DND-41 (cell line): ENCODE measurements around the gene PCDHGA6.
"Not testable (repeated sequence)": the region's sequence is repeated elsewhere in the genome, so short reads cannot be mapped to it uniquely, and the experiment has no call there.

Experiments used
- ATAC-seq: fragments of 200-7000 bp; cut with Tn5 transposase; 3 replicates; pipeline ENCODE4 v1.9.1; 2021; ENCODE audit warnings: low read depth; ENCODE audit not compliant: insufficient read depth
- DNase-seq: peaks from one replicate; pipeline ENCODE4 v3.0.0-alpha.2; 2020
- H2AFZ ChIP-seq: 2 replicates; pipeline ENCODE4 v1.6.0; 2012; ENCODE audit warnings: low read depth, low read length
- H3K27ac ChIP-seq: 2 replicates; pipeline ENCODE4 v1.5.1; 2012; ENCODE audit warnings: low read length, inconsistent platforms
- H3K27me3 ChIP-seq: fragments of 200-600 bp; sonication (generic); 2 replicates; pipeline ENCODE4 v1.6.0; 2012; ENCODE audit warnings: low read length, mild to moderate bottlenecking, inconsistent platforms; ENCODE audit not compliant: insufficient read depth, poor library complexity
- H3K36me3 ChIP-seq: 2 replicates; pipeline ENCODE4 v1.5.1; 2012; ENCODE audit warnings: low read length, inconsistent platforms; ENCODE audit not compliant: insufficient read depth
- H3K4me1 ChIP-seq: 2 replicates; pipeline ENCODE4 v1.5.1; 2012; ENCODE audit warnings: mild to moderate bottlenecking, low read length; ENCODE audit not compliant: insufficient read depth
- H3K4me2 ChIP-seq: 2 replicates; pipeline ENCODE4 v1.6.0; 2012; ENCODE audit warnings: mild to moderate bottlenecking, moderate library complexity, low read length, inconsistent platforms; ENCODE audit not compliant: insufficient read depth
- H3K4me3 ChIP-seq, 2 experiments: fragments of 200-600 bp in 1 of 2; shearing (Covaris generic) in 1 of 2; 2 replicates each; pipeline ENCODE4 v1.5.1; 2012 to 2016; ENCODE audit warnings: inconsistent platforms in 2 of 2, low read length in 2 of 2, mild to moderate bottlenecking in 2 of 2, low read depth in 1 of 2, moderate library complexity in 1 of 2
- H3K79me2 ChIP-seq: 2 replicates; pipeline ENCODE4 v1.6.0; 2012; ENCODE audit warnings: low read length, inconsistent platforms; ENCODE audit not compliant: insufficient read depth
- H3K9ac ChIP-seq: 2 replicates; pipeline ENCODE4 v1.6.0; 2012; ENCODE audit warnings: low read depth, mild to moderate bottlenecking, inconsistent platforms, low read length, moderate library complexity
- H3K9me3 ChIP-seq: 2 replicates; pipeline ENCODE4 v1.5.1; 2012; ENCODE audit warnings: low read length, moderate library complexity, mild to moderate bottlenecking, inconsistent platforms; ENCODE audit not compliant: insufficient read depth, severe bottlenecking
- H4K20me1 ChIP-seq: 2 replicates; pipeline ENCODE4 v1.6.0; 2012; ENCODE audit warnings: low read length; ENCODE audit not compliant: insufficient read depth
- CTCF ChIP-seq: IDR thresholded peaks from 2 replicates; pipeline ENCODE4 v1.5.1; 2012; ENCODE audit warnings: borderline replicate concordance, low read length, moderate library complexity, mild to moderate bottlenecking; ENCODE audit not compliant: poor library complexity, severe bottlenecking; ENCODE audit errors: extremely low read depth
- EZH2 ChIP-seq: IDR thresholded peaks from 3 replicates; pipeline ENCODE4 v1.6.1; 2012; ENCODE audit warnings: borderline replicate concordance, low read depth, mild to moderate bottlenecking, moderate library complexity, low read length, inconsistent platforms; ENCODE audit not compliant: severe bottlenecking

PCDHGA6 gene

DNA sequence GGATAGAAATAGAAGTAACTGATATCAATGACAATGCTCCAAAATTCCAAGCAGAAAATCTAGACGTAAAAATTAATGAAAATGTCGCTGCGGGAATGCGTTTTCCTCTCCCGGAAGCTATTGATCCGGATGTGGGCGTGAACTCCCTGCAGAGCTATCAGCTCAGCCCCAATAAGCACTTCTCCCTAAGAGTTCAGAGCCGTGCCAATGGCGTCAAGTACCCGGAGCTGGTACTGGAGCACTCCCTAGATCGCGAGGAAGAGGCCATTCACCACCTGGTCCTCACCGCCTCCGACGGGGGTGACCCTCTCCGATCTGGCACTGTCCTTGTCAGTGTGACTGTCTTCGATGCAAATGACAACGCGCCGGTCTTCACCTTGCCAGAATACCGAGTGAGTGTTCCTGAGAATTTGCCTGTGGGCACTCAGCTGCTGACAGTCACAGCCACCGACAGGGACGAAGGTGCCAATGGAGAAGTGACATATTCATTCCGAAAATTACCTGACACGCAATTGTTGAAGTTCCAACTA, 39.9 kb downstream of the PCDHGA6 start:
- TF ChIP-seq EZH2 (no peak), CTCF (no peak)
- no peaks in the 10 kb centered on the region for H3K4me1 ChIP-seq
- H3K4me3 ChIP-seq, result no peak overlapping the region
- no peaks in the 10 kb centered on the region for H3K79me2 ChIP-seq
- H3K9me3 ChIP-seq, result no peaks in the 10 kb centered on the region
- no peaks in the 10 kb centered on the region for H3K36me3 ChIP-seq
- DNase-seq, result no peak
- no peak overlapping the region for H3K4me2 ChIP-seq
- H3K27ac ChIP-seq, result no peak overlapping the region
- ATAC-seq, result no peak
- H3K9ac ChIP-seq, result no peak overlapping the region
- no peaks in the 10 kb centered on the region for H4K20me1 ChIP-seq
- no peak overlapping the region for H2AFZ ChIP-seq
- H3K27me3 ChIP-seq, result no peaks in the 10 kb centered on the region

DNA sequence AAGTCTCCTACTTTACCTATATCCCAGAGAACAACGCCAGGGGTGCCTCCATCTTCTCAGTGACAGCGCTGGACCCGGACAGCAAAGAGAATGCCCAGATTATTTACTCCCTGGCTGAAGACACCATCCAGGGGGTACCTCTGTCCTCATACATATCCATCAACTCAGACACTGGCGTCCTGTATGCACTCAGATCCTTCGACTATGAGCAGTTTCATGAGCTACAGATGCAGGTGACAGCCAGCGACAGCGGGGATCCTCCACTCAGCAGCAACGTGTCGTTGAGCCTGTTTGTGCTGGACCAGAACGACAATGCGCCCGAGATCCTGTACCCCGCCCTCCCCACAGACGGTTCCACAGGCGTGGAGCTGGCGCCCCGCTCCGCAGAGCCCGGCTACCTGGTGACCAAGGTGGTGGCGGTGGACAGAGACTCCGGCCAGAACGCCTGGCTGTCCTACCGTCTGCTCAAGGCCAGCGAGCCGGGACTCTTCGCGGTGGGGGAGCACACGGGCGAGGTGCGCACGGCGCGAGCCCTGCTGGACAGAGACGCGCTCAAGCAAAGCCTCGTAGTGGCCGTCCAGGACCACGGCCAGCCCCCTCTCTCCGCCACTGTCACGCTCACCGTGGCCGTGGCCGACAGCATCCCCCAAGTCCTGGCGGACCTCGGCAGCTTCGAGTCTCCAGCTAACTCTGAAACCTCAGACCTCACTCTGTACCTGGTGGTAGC, 41.0 kb downstream of the PCDHGA6 start:
- not testable (repeated sequence) for H3K4me3 ChIP-seq, H2AFZ ChIP-seq, H3K27ac ChIP-seq, H3K36me3 ChIP-seq, H3K4me2 ChIP-seq, ATAC-seq, H3K4me1 ChIP-seq, H4K20me1 ChIP-seq, H3K79me2 ChIP-seq, DNase-seq, H3K9ac ChIP-seq, H3K9me3 ChIP-seq, H3K27me3 ChIP-seq

- not testable (repeated sequence) for H3K4me3 ChIP-seq, H3K27me3 ChIP-seq, ATAC-seq, H3K4me2 ChIP-seq, H3K4me1 ChIP-seq, H3K36me3 ChIP-seq, DNase-seq, H3K79me2 ChIP-seq, H3K9ac ChIP-seq, H2AFZ ChIP-seq, H4K20me1 ChIP-seq, H3K27ac ChIP-seq, H3K9me3 ChIP-seq
Observed at GRCh38 chr5:141415275-141415618, 41.6 kb downstream of the PCDHGA6 start.

DNA sequence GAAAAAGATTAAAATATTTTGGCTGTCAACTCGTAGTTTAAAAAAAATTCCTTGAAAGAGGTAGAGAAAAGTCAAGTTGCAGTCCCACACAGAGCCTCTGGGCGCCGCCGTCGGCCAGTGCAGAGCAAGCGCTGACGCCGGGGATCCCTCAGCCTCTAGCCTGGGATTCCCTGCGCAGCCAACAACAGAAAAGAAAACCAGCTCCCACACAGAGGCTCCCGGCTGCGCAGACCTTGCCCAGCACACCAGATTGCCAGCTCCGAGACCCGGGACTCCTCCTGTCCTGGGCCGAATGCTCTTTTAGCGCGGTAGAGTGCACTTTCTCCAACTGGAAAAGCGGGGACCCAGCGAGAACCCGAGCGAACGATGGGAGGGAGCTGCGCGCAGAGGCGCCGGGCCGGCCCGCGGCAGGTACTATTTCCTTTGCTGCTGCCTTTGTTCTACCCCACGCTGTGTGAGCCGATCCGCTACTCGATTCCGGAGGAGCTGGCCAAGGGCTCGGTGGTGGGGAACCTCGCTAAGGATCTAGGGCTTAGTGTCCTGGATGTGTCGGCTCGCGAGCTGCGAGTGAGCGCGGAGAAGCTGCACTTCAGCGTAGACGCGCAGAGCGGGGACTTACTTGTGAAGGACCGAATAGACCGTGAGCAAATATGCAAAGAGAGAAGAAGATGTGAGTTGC, 43.9 kb downstream of the PCDHGA6 start, which contains the start of gene PCDHGB7:
PCDHGB7 (plus strand) TSS at position 184 of the 679 bp plus-strand sequence; CDS start at position 367, 183 bp downstream.
- H3K27ac ChIP-seq, H3K79me2 ChIP-seq, H3K9me3 ChIP-seq, H3K27me3 ChIP-seq, H4K20me1 ChIP-seq, H3K9ac ChIP-seq, H3K36me3 ChIP-seq, H3K4me3 ChIP-seq, H3K4me1 ChIP-seq, H2AFZ ChIP-seq, H3K4me2 ChIP-seq: not testable (repeated sequence)
- peak; percentile 60 for TF ChIP-seq CTCF
- DNase-seq (peak; percentile 43), ATAC-seq (peak; percentile 78)
